HG03571 (cell line): Measurements from ENCODE around the gene IRF2BP1.
"Not testable (repeated sequence)": the region's sequence is repeated elsewhere in the genome, so short reads cannot be mapped to it uniquely, and the experiment has no call there.

Source experiments
- ATAC-seq: cut with Tn5 transposase; IDR thresholded peaks from one replicate; pipeline ENCODE4 v1.9.1; 2021; ENCODE audit not compliant: unreplicated experiment

Gene IRF2BP1

GRCh38 chr19:45902651-45903625, 17.0 kb upstream of the IRF2BP1 start:
- ATAC-seq = peak; percentile 82

- no peak for ATAC-seq
Observed at GRCh38 chr19:45901912-45902650, 16.1 kb upstream of the IRF2BP1 start, which contains the start of gene MYPOP. Gene MYPOP, minus strand, starts transcription at chr19:45902613. Its CDS starts 840 bp downstream, at chr19:45901773.

GRCh38 chr19:45901432-45901911, 15.5 kb upstream of the IRF2BP1 start:
- no peak for ATAC-seq

GRCh38 chr19:45900738-45901431, 14.9 kb upstream of the IRF2BP1 start:
- no peak for ATAC-seq

GRCh38 chr19:45899919-45900589, 14.1 kb upstream of the IRF2BP1 start:
- no peak for ATAC-seq

GRCh38 chr19:45899253-45899652, 13.3 kb upstream of the IRF2BP1 start:
- ATAC-seq = no peak

- no peak for ATAC-seq
Observed at GRCh38 chr19:45897261-45897812, 11.4 kb upstream of the IRF2BP1 start.

- ATAC-seq = not testable (repeated sequence)
Observed at GRCh38 chr19:45895983-45896599, 10.2 kb upstream of the IRF2BP1 start.

GRCh38 chr19:45895519-45895972, 9.6 kb upstream of the IRF2BP1 start:
- ATAC-seq = no peak

GRCh38 chr19:45890877-45891276, 4.9 kb upstream of the IRF2BP1 start:
- ATAC-seq = no peak

GRCh38 chr19:45889210-45889885, 3.4 kb upstream of the IRF2BP1 start:
- ATAC-seq = no peak

- no peak for ATAC-seq
Observed at GRCh38 chr19:45887200-45887710, 1.3 kb upstream of the IRF2BP1 start.

- peak; percentile 47 for ATAC-seq
Observed at GRCh38 chr19:45886427-45887199, 672 bp upstream of the IRF2BP1 start.

- ATAC-seq = no peak
Observed at GRCh38 chr19:45884682-45885555, 1.0 kb downstream of the IRF2BP1 start.

GRCh38 chr19:45883881-45884681, 1.9 kb downstream of the IRF2BP1 start:
- ATAC-seq = no peak

GRCh38 chr19:45883586-45883880, 2.4 kb downstream of the IRF2BP1 start:
- ATAC-seq = no peak
